Measurements from ENCODE around the gene PACS2.

PACS2 gene

DNA sequence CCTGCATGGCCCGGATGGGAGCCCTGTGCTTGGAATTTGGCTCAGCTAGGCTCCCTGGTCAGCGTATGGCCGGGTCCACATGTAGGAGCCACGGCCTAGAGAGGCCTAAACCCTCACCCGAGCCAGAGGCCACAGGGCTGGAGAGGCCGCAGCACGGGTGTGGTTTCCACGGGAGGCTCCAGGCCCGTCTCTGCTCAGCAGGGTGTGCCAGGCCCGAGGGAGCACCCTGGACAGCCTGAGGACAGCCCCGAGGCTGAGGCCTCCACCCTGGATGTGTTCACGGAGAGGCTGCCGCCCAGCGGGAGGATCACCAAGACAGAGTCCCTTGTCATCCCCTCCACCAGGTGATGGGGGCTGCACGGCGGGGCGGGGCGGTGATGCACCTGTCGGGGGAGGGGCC, 66.2 kb downstream of the PACS2 start:
- TF ChIP-seq CTCF (IDR thresholded peaks at IDR 0.05; ENCODE audit: low read depth, low read length): no peak
- no peak overlapping the region for H3K4me3 ChIP-seq (replicated peaks in 1 of 2; ENCODE audit: low read depth in 2 of 2, low read length in 2 of 2)
- DNase-seq (ENCODE audit: low read depth in 2 of 2): no peak

- H3K4me3 ChIP-seq (replicated peaks in 1 of 2; ENCODE audit: low read depth in 2 of 2, low read length in 2 of 2): no peak overlapping the region
- no peak for DNase-seq (ENCODE audit: low read depth in 2 of 2)
- TF ChIP-seq CTCF (IDR thresholded peaks at IDR 0.05; ENCODE audit: low read depth, low read length): no peak
Observed at GRCh38 chr14:105381446-105382342, 67.1 kb downstream of the PACS2 start.

- DNase-seq (ENCODE audit: low read depth in 2 of 2): no peak
- TF ChIP-seq CTCF (IDR thresholded peaks at IDR 0.05; ENCODE audit: low read depth, low read length): no peak
- H3K4me3 ChIP-seq (replicated peaks in 1 of 2; ENCODE audit: low read depth in 2 of 2, low read length in 2 of 2): no peak overlapping the region
Observed at GRCh38 chr14:105382343-105383082, 68.0 kb downstream of the PACS2 start.

DNA sequence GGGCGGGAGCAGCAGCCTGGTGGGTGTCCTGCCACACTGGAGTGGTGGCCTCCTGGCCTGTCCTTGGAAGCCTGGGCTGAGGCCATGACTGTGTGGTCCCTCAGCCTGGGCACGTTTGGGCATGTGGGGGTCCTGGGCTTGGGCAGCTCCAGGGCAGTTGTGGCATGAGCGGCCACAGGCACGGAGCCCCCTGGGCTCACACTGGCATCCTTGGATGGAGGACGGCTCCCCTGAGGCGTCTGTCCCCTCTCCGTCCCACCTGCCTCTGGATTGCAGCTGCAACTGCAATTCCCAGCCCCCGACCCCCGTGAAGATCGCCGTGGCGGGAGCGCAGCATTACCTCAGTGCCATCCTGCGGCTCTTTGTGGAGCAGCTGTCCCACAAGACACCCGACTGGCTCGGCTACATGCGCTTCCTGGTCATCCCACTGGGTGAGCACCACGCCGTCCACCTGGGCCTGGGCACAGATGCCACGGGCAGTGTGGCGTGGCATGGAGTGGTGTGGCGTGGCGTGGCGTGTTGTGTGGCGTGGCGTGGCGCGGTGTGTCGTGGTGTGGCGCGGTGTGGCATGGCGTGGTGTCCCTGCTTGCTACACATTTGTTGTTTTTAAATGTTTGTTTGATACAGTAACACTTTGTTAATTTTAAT, 68.7 kb downstream of the PACS2 start:
- no peak for DNase-seq (ENCODE audit: low read depth in 2 of 2)
- no peak for TF ChIP-seq CTCF (IDR thresholded peaks at IDR 0.05; ENCODE audit: low read depth, low read length)
- no peak overlapping the region for H3K4me3 ChIP-seq (replicated peaks in 1 of 2; ENCODE audit: low read depth in 2 of 2, low read length in 2 of 2)

- no peak for TF ChIP-seq CTCF (IDR thresholded peaks at IDR 0.05; ENCODE audit: low read depth, low read length)
- no peak for DNase-seq (ENCODE audit: low read depth in 2 of 2)
- H3K4me3 ChIP-seq (replicated peaks in 1 of 2; ENCODE audit: low read depth in 2 of 2, low read length in 2 of 2): no peak overlapping the region
Observed at GRCh38 chr14:105384041-105384557, 69.6 kb downstream of the PACS2 start.

- no peak for TF ChIP-seq CTCF (IDR thresholded peaks at IDR 0.05; ENCODE audit: low read depth, low read length)
- H3K4me3 ChIP-seq (replicated peaks in 1 of 2; ENCODE audit: low read depth in 2 of 2, low read length in 2 of 2): no peak overlapping the region
- no peak for DNase-seq (ENCODE audit: low read depth in 2 of 2)
Observed at GRCh38 chr14:105384605-105385321, 70.2 kb downstream of the PACS2 start.
